ENCODE results near the gene LILRA1.
"Not testable (repeated sequence)": the region's sequence is repeated elsewhere in the genome, so short reads cannot be mapped to it uniquely, and the experiment has no call there.

Gene LILRA1

GRCh38 chr19:54633401-54633800 lies 40.0 kb downstream of the LILRA1 start:
- Histone ChIP-seq H3K4me3 (ENCODE audit: low read length) (no peak overlapping the region), H3K36me3 (ENCODE audit: control insufficient read depth, low read length) (peaks cover 45% of the 10 kb centered on the region), H3K4me1 (ENCODE audit: control insufficient read depth, low read length) (peaks cover 24% of the 10 kb centered on the region), H3K27me3 (ENCODE audit: control insufficient read depth, low read length) (no peaks in the 10 kb centered on the region), H3K79me2 (ENCODE audit: control insufficient read depth, low read length) (peaks cover 18% of the 10 kb centered on the region), H3K4me2 (ENCODE audit: low read length) (no peak overlapping the region), H3K27ac (ENCODE audit: low read depth, low read length) (no peak overlapping the region), H4K20me1 (ENCODE audit: control insufficient read depth, insufficient read depth, low read depth, low read length) (peaks cover 9% of the 10 kb centered on the region; the same call in 1 of the 2 replicates), H3K9me3 (ENCODE audit: control insufficient read depth, insufficient read depth, low read length) (no peaks in the 10 kb centered on the region), H3K9me2 (replicated peaks; ENCODE audit: control insufficient read depth, low read length) (no peaks in the 10 kb centered on the region), H3F3A (ENCODE audit: control insufficient read depth, insufficient read depth) (peaks cover 7% of the 10 kb centered on the region)
- no peak for TF ChIP-seq EZH2phosphoT487 (IDR thresholded peaks at IDR 0.05; ENCODE audit: borderline replicate concordance, low read length)
- no peak for TF ChIP-seq CTCF (IDR thresholded peaks at IDR 0.05; ENCODE audit: low read depth, low read length, poor library complexity, severe bottlenecking)

DNA sequence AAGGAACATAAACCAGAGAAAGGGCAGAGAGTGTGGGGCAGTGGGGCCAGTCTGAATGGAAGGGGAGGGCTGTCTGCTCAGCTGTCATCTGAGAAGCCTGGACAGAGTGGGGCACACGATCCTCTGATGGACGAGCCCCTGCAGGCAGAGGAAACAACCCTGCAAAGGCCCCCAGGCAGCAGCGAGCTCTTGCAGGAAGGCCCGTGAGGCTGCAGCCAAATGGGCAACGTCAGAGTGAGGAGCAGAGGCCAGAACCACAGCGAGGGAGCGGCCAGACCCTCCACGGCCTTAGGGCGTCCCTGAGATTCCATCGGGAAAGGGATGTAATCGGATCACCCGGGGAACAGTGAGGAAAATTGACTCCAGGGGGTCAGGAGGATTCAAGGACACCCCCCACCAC lies 42.6 kb downstream of the LILRA1 start:
- not testable (repeated sequence) for H4K20me1 ChIP-seq (ENCODE audit: control insufficient read depth, insufficient read depth, low read depth, low read length); H3F3A ChIP-seq (ENCODE audit: control insufficient read depth, insufficient read depth); H3K4me1 ChIP-seq (ENCODE audit: control insufficient read depth, low read length); H3K9me2 ChIP-seq (replicated peaks; ENCODE audit: control insufficient read depth, low read length); H3K27ac ChIP-seq (ENCODE audit: low read depth, low read length); H3K27me3 ChIP-seq (ENCODE audit: control insufficient read depth, low read length); H3K4me3 ChIP-seq (ENCODE audit: low read length); H3K4me2 ChIP-seq (ENCODE audit: low read length); H3K9me3 ChIP-seq (ENCODE audit: control insufficient read depth, insufficient read depth, low read length); H3K79me2 ChIP-seq (ENCODE audit: control insufficient read depth, low read length)
- peaks cover 21% of the 10 kb centered on the region for H3K36me3 ChIP-seq (ENCODE audit: control insufficient read depth, low read length)

- TF ChIP-seq CTCF (IDR thresholded peaks at IDR 0.05; ENCODE audit: low read depth, low read length, poor library complexity, severe bottlenecking), result no peak
- TF ChIP-seq EZH2phosphoT487 (IDR thresholded peaks at IDR 0.05; ENCODE audit: borderline replicate concordance, low read length), result no peak
- Histone ChIP-seq H3F3A (ENCODE audit: control insufficient read depth, insufficient read depth) (peaks cover 7% of the 10 kb centered on the region), H3K36me3 (ENCODE audit: control insufficient read depth, low read length) (peaks cover 5% of the 10 kb centered on the region), H3K9me2 (replicated peaks; ENCODE audit: control insufficient read depth, low read length) (no peaks in the 10 kb centered on the region), H4K20me1 (ENCODE audit: control insufficient read depth, insufficient read depth, low read depth, low read length) (no peaks in the 10 kb centered on the region), H3K27me3 (ENCODE audit: control insufficient read depth, low read length) (no peaks in the 10 kb centered on the region), H3K9me3 (ENCODE audit: control insufficient read depth, insufficient read depth, low read length) (no peaks in the 10 kb centered on the region), H3K4me1 (ENCODE audit: control insufficient read depth, low read length) (peaks cover 8% of the 10 kb centered on the region), H3K79me2 (ENCODE audit: control insufficient read depth, low read length) (no peaks in the 10 kb centered on the region), H3K4me3 (ENCODE audit: low read length) (no peak overlapping the region), H3K27ac (ENCODE audit: low read depth, low read length) (no peak overlapping the region), H3K4me2 (ENCODE audit: low read length) (no peak overlapping the region)
Measured at GRCh38 chr19:54638683-54639082, 45.3 kb downstream of the LILRA1 start.

GRCh38 chr19:54642953-54643352 lies 49.5 kb downstream of the LILRA1 start:
- not testable (repeated sequence) for H3K27me3 ChIP-seq (ENCODE audit: control insufficient read depth, low read length); H3K4me2 ChIP-seq (ENCODE audit: low read length); H4K20me1 ChIP-seq (ENCODE audit: control insufficient read depth, insufficient read depth, low read depth, low read length); H3K9me3 ChIP-seq (ENCODE audit: control insufficient read depth, insufficient read depth, low read length); H3K9me2 ChIP-seq (replicated peaks; ENCODE audit: control insufficient read depth, low read length); H3F3A ChIP-seq (ENCODE audit: control insufficient read depth, insufficient read depth); H3K79me2 ChIP-seq (ENCODE audit: control insufficient read depth, low read length); H3K36me3 ChIP-seq (ENCODE audit: control insufficient read depth, low read length); H3K27ac ChIP-seq (ENCODE audit: low read depth, low read length); H3K4me3 ChIP-seq (ENCODE audit: low read length)
- peaks cover 10% of the 10 kb centered on the region for H3K4me1 ChIP-seq (ENCODE audit: control insufficient read depth, low read length)

DNA sequence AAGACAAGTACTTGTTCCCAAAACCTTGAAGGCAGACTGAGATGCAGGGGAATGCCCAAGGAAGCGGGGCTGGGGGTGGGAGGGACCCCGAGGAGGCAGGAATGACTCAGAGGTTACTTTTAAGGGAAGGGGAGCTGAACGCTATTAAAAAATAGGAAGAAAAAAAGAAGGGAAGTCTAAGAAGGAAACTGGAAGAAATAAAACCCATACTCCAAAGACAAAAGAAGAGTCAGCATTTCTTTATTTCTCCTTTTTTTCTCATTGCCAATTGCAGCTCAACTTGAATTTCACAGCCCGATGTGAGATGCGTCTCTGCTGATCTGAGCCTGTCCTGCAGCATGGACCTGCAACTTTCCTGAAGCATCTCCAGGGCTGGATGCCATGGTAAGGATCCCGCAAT lies 50.2 kb downstream of the LILRA1 start:
- not testable (repeated sequence) for H3K9me2 ChIP-seq (replicated peaks; ENCODE audit: control insufficient read depth, low read length); H3K4me3 ChIP-seq (ENCODE audit: low read length); H3K36me3 ChIP-seq (ENCODE audit: control insufficient read depth, low read length); H3K4me2 ChIP-seq (ENCODE audit: low read length); H3K79me2 ChIP-seq (ENCODE audit: control insufficient read depth, low read length); H3F3A ChIP-seq (ENCODE audit: control insufficient read depth, insufficient read depth); H3K27me3 ChIP-seq (ENCODE audit: control insufficient read depth, low read length); H3K27ac ChIP-seq (ENCODE audit: low read depth, low read length); H3K9me3 ChIP-seq (ENCODE audit: control insufficient read depth, insufficient read depth, low read length); H4K20me1 ChIP-seq (ENCODE audit: control insufficient read depth, insufficient read depth, low read depth, low read length)
- H3K4me1 ChIP-seq (ENCODE audit: control insufficient read depth, low read length), result peaks cover 10% of the 10 kb centered on the region

Measured in DOHH2 (cell line).